ENCODE measurements around the gene MAGI3. TPM values are rescaled to one million over a fixed set of nuclear protein-coding genes. Genes with fewer than 3 reads are reported as not detected.

MAGI3 gene
- total and polyA plus RNA-seq, 8 donors = 4.6 to 24.2 (median 15.6) TPM

GRCh38 chr1:113369699-113370098, 20.6 kb upstream of the MAGI3 start:
- Histone ChIP-seq H3K27ac (no peak overlapping the region), H3K36me3 (no peaks in the 10 kb centered on the region), H3K27me3 (no peaks in the 10 kb centered on the region), H3K4me1 (no peaks in the 10 kb centered on the region), H3K4me3 (no peak overlapping the region), H3K9me3 (no peaks in the 10 kb centered on the region)
- WGBS, 2 donors = 77 to 86% methylated on average over 1 of the region's 1 CpG
- FAIRE-seq (no peak), ATAC-seq (no peak), DNase-seq (no peak)
- intact Hi-C loops (cut with DNase I) = loop anchor here in 1 of 3 donors (10.0 kb wide), 1 partner anchor 85 kb away; no protein-coding TSS in a partner anchor
- no peak for TF ChIP-seq CTCF (IDR thresholded peaks at IDR 0.05)

DNA sequence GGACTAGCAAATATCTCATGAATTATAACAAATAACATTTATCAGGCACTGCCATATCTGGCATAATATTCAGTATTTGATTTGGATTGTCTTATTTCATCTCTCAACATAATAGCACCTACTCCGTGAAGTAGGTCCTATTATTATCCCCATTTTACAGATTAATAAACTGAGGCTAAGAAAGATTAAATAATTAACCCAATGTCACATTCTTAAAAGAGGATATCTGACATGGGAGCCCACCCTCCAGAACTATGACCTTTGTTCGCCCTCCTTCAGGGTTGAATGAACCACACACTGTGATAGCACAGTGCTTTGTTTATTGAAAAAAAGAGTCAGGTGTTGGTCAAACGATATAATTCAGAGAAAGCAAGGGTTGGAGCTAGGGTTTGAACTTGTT, 19.4 kb upstream of the MAGI3 start:
- DNase-seq = no peak
- no peak overlapping the region for H3K27ac ChIP-seq
- H3K36me3 ChIP-seq = no peaks in the 10 kb centered on the region
- intact Hi-C loops (cut with DNase I) = no loop called here
- H3K27me3 ChIP-seq = no peaks in the 10 kb centered on the region
- no peak for TF ChIP-seq CTCF (IDR thresholded peaks at IDR 0.05)
- no peak overlapping the region for H3K4me3 ChIP-seq
- FAIRE-seq = no peak
- H3K9me3 ChIP-seq = no peaks in the 10 kb centered on the region
- H3K4me1 ChIP-seq = no peaks in the 10 kb centered on the region
- no peak for ATAC-seq
- WGBS, 2 donors = 69 to 72% methylated on average over 3 of the region's 3 CpGs

DNA sequence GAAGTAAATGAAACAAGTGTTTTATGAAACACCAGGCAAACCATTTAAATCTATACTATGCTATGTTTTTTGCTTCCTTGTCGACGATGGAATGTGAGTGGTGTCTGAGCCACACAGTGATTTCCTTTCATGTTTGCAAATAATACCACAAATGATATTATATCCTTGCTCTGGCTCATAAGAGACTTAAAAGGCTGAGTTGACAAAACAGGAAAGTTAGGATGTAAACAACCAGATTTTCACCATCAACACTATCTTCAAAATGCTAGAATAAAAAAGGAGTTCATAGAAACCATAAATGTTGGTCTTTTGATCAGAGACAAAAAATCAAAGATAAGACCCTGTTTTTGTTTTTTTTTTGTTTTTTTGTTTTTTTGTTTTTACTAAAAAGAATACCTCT, 17.8 kb upstream of the MAGI3 start:
- Histone ChIP-seq H3K27ac (no peak overlapping the region), H3K9me3 (no peaks in the 10 kb centered on the region), H3K27me3 (no peaks in the 10 kb centered on the region), H3K4me1 (no peaks in the 10 kb centered on the region), H3K36me3 (no peaks in the 10 kb centered on the region), H3K4me3 (no peak overlapping the region)
- no peak for TF ChIP-seq CTCF (IDR thresholded peaks at IDR 0.05)
- WGBS, 2 donors = 75 to 85% methylated on average over 2 of the region's 2 CpGs
- FAIRE-seq (no peak), ATAC-seq (no peak), DNase-seq (no peak)
- intact Hi-C loops (cut with DNase I) = no loop called here

DNA sequence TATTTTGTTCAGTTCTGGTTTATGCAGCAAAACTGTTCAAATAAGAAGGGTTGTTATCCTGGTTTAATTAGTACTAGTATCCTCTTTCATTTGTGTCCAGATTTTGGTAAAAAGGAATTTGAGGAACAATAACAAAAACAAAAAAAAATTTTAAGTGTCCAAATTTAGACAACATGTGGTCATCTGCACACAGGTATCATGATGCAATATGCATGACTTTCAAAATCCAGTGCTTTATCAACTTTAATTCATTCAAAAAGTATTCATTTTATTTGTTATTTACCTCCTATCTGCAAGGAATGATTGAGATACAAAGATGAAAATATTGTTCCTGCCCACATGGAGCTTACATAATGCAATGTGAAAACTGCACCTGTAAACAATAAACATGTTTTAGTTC, 16.7 kb upstream of the MAGI3 start:
- H3K27ac ChIP-seq = no peak overlapping the region
- intact Hi-C loops (cut with DNase I) = no loop called here
- DNase-seq (no peak), ATAC-seq (no peak), FAIRE-seq (no peak)
- no peaks in the 10 kb centered on the region for H3K27me3 ChIP-seq
- TF ChIP-seq CTCF (IDR thresholded peaks at IDR 0.05) = no peak
- no peaks in the 10 kb centered on the region for H3K9me3 ChIP-seq
- no peaks in the 10 kb centered on the region for H3K4me1 ChIP-seq
- no peak overlapping the region for H3K4me3 ChIP-seq
- no peaks in the 10 kb centered on the region for H3K36me3 ChIP-seq

DNA sequence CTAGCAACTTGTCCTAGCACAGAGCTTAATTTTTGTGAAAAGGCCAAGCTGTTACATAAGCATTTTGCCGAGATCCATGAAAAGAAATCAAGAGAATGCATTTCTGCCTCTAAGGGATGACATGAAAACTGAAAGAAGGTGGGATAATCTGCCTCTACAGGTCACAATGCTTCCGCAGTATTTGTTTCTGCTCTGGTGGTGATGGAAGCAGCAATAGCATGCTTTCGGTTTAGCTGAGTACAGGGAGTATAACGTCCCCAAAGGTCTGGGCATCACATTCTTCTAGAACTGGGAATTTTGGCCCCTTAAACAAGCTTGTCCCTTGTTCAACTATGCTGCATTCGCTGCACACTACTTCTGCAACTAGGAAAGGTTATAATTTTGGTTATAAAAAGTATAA, 14.4 kb upstream of the MAGI3 start:
- Histone ChIP-seq H3K27me3 (no peaks in the 10 kb centered on the region), H3K27ac (no peak overlapping the region), H3K4me1 (no peaks in the 10 kb centered on the region), H3K36me3 (no peaks in the 10 kb centered on the region), H3K4me3 (no peak overlapping the region), H3K9me3 (no peaks in the 10 kb centered on the region)
- ATAC-seq (no peak), FAIRE-seq (no peak), DNase-seq (no peak)
- 82 to 83% methylated on average over 5 of the region's 5 CpGs for WGBS, 2 donors
- TF ChIP-seq CTCF (IDR thresholded peaks at IDR 0.05) = no peak
- intact Hi-C loops (cut with DNase I) = no loop called here

Data from pancreas (tissue), 10 donors.